ENCODE results near the gene MYLK. TPM values are rescaled to one million over a fixed set of nuclear protein-coding genes. Genes with fewer than 3 reads are reported as not detected.
"Not testable (repeated sequence)": the region's sequence is repeated elsewhere in the genome, so short reads cannot be mapped to it uniquely, and the experiment has no call there.

Gene MYLK
- total and polyA plus RNA-seq, 2 donors (not counting 1 experiment from before 2014, with no cell fraction given) = 0.51 TPM; not detected in 1

DNA sequence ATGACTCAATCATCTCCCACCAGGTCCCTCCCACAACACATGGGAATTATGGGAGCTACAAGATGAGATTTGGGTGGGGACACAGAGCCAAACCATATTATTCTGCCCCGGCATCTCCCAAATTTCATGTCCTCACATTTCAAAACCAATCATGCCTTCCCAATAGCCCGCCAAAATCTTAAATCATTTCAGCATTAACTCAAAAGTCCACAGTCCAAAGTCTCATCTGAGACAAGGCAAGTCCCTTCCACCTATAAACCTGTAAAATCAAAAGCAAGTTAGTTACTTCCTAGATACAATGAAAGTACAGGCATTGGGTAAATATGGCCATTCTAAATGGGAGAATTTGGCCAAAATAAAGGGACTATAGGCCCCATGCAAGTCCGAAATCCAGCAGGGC, 6.0 kb upstream of the MYLK start:
- WGBS (ENCODE audit: insufficient coverage) = 100% methylated on average over 2 of the region's 3 CpGs
- not testable (repeated sequence) for DNase-seq

DNA sequence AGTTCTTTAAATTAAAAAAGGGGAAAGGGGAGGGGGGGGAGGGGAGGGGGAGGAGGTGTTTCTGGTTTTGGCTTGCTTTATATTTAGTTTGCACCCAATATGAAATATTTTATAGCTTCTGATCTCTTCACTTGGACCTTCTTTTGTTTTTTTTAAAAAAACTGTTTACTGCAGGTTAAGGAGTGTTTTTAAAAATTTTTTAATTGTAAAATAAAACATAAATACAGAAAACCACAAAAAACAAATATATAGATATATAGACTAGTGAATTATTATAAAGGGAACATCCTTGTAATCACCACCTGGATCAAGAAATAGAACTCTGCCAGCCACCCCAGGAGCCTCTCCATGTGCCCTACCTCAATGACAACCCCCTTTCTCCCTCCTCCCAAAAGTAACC, 861 bp upstream of the MYLK start:
- Mint-ChIP-seq H3K27ac (no peak overlapping the region), H3K4me3 (no peak overlapping the region), H3K9me3 (ENCODE audit: insufficient read depth) (no peaks in the 10 kb centered on the region), H3K27me3 (peaks cover 43% of the 10 kb centered on the region), H3K4me1 (peaks cover 16% of the 10 kb centered on the region)
- peaks cover 0 to 36% (median 8%) of the 10 kb centered on the region in 4 experiments for H3K27me3 ChIP-seq (replicated peaks in 1 of 4; ENCODE audit: control extremely low read depth in 1 of 4, control insufficient read depth in 3 of 4, insufficient read depth in 4 of 4, low read length in 3 of 4)
- H4K20me1 ChIP-seq (ENCODE audit: control insufficient read depth, insufficient read depth, low read length, poor library complexity, severe bottlenecking) = no peaks in the 10 kb centered on the region
- no peaks in the 10 kb centered on the region for H3K9me3 ChIP-seq (ENCODE audit: control extremely low read depth in 1 of 3, control insufficient read depth in 2 of 3, insufficient read depth in 1 of 3, low read length in 2 of 3)
- no peak overlapping the region for H3K4me2 ChIP-seq (replicated peaks; ENCODE audit: low read depth, low read length, poor library complexity, severe bottlenecking)
- no peaks in the 10 kb centered on the region for H3K79me2 ChIP-seq (ENCODE audit: control insufficient read depth, insufficient read depth, low read length)
- POLR2A ChIA-PET = no interaction called here
- intact Hi-C loops (cut with micrococcal nuclease) = no loop called here
- no peak overlapping the region for H2AFZ ChIP-seq (ENCODE audit: insufficient read depth, low read depth, low read length, poor library complexity, severe bottlenecking)
- no peak for TF ChIP-seq CTCF (IDR thresholded peaks at IDR 0.05)
- no peak for TF ChIP-seq EZH2 (IDR thresholded peaks at IDR 0.05; ENCODE audit: borderline replicate concordance, insufficient read depth, low read depth, low read length, poor library complexity, severe bottlenecking)
- no peak for ATAC-seq (ENCODE audit: low read depth)
- peaks cover 8 to 16% of the 10 kb centered on the region in 2 donors for H3K4me1 ChIP-seq (ENCODE audit: control insufficient read depth in 2 of 2, insufficient read depth in 2 of 2, low read length in 2 of 2)
- no peak overlapping the region for H3K27ac ChIP-seq (ENCODE audit: low read length in 2 of 2)
- no peak for DNase-seq
- H3K36me3 ChIP-seq (replicated peaks in 1 of 2; ENCODE audit: control extremely low read depth in 1 of 2, control insufficient read depth in 1 of 2, extremely low read depth in 1 of 2, insufficient read depth in 2 of 2, low read length in 1 of 2) = no peaks in the 10 kb centered on the region
- no peak overlapping the region for H3K9ac ChIP-seq (ENCODE audit: low read length)
- no peak overlapping the region for H3K4me3 ChIP-seq (ENCODE audit: control extremely low read depth in 1 of 5, extremely low read depth in 1 of 5, insufficient read depth in 1 of 5, low read depth in 2 of 5, low read length in 4 of 5)
- CTCF ChIA-PET = no interaction called here

More for the DNA sequence above, 6.0 kb upstream of the MYLK start:
- H3K4me1 Mint-ChIP-seq; H2AFZ ChIP-seq (ENCODE audit: insufficient read depth, low read depth, low read length, poor library complexity, severe bottlenecking); H3K27ac Mint-ChIP-seq; H3K4me3 Mint-ChIP-seq; H3K4me3 ChIP-seq (ENCODE audit: control extremely low read depth in 1 of 5, extremely low read depth in 1 of 5, insufficient read depth in 1 of 5, low read depth in 2 of 5, low read length in 4 of 5); H3K9me3 Mint-ChIP-seq (ENCODE audit: insufficient read depth); H3K4me2 ChIP-seq (replicated peaks; ENCODE audit: low read depth, low read length, poor library complexity, severe bottlenecking); H3K27me3 ChIP-seq (replicated peaks in 1 of 4; ENCODE audit: control extremely low read depth in 1 of 4, control insufficient read depth in 3 of 4, insufficient read depth in 4 of 4, low read length in 3 of 4); H3K36me3 ChIP-seq (replicated peaks in 1 of 2; ENCODE audit: control extremely low read depth in 1 of 2, control insufficient read depth in 1 of 2, extremely low read depth in 1 of 2, insufficient read depth in 2 of 2, low read length in 1 of 2); intact Hi-C loops (cut with micrococcal nuclease); H3K4me1 ChIP-seq (ENCODE audit: control insufficient read depth in 2 of 2, insufficient read depth in 2 of 2, low read length in 2 of 2); H4K20me1 ChIP-seq (ENCODE audit: control insufficient read depth, insufficient read depth, low read length, poor library complexity, severe bottlenecking); H3K27ac ChIP-seq (ENCODE audit: low read length in 2 of 2); POLR2A ChIA-PET; ATAC-seq (ENCODE audit: low read depth); H3K9ac ChIP-seq (ENCODE audit: low read length); H3K79me2 ChIP-seq (ENCODE audit: control insufficient read depth, insufficient read depth, low read length): not testable (repeated sequence)
- peaks cover 1 to 19% (median 9%) of the 10 kb centered on the region in 3 donors for H3K9me3 ChIP-seq (ENCODE audit: control extremely low read depth in 1 of 3, control insufficient read depth in 2 of 3, insufficient read depth in 1 of 3, low read length in 2 of 3)
- CTCF ChIA-PET = interaction anchor here (0.6 kb wide), 1 partner anchor 1695 kb away, joined by 3 read pairs; no protein-coding TSS in a partner anchor
- H3K27me3 Mint-ChIP-seq = peaks cover 15% of the 10 kb centered on the region

Data from B cell (primary cell).